Keratinocyte (primary cell): Measurements from ENCODE around the gene NDUFAF3. TPM values are rescaled to one million over a fixed set of nuclear protein-coding genes. Genes with fewer than 3 reads are reported as not detected.

Experiments
- DNase-seq: peaks from one replicate; pipeline ENCODE4 v3.0.0-alpha.2; 2011; ENCODE audit warnings: low read depth, missing footprints, low spot score
- FAIRE-seq: peaks from 2 replicates; lab custom pipeline; 2011; peaks lifted over from hg19 to GRCh38; lab: Jason Lieb, UNC
- H2AFZ ChIP-seq: 2 replicates; pipeline ENCODE4 v1.6.0; 2012; ENCODE audit warnings: low read length, control low read depth, inconsistent platforms; ENCODE audit not compliant: control insufficient read depth
- H3K27ac ChIP-seq: 2 replicates; pipeline ENCODE4 v1.5.1; 2011; ENCODE audit warnings: low read length; ENCODE audit not compliant: control insufficient read depth, insufficient read depth
- H3K27me3 ChIP-seq: 3 replicates; pipeline ENCODE4 v1.6.0; 2011; ENCODE audit warnings: low read length; ENCODE audit not compliant: control insufficient read depth, insufficient read depth; ENCODE audit errors: extremely low read depth
- H3K36me3 ChIP-seq, 2 experiments: 2 replicates in 1 of 2; 3 replicates in 1 of 2; pipeline ENCODE4 v1.5.1; 2011; ENCODE audit warnings: low read length in 2 of 2, mild to moderate bottlenecking in 1 of 2; ENCODE audit not compliant: control insufficient read depth in 2 of 2, insufficient read depth in 2 of 2; ENCODE audit errors: extremely low read depth in 1 of 2
- H3K4me1 ChIP-seq: 3 replicates; pipeline ENCODE4 v1.5.1; 2011; ENCODE audit warnings: low read length; ENCODE audit not compliant: control insufficient read depth, insufficient read depth; ENCODE audit errors: extremely low read depth
- H3K4me2 ChIP-seq: 3 replicates; pipeline ENCODE4 v1.6.0; 2011; ENCODE audit warnings: low read depth, low read length; ENCODE audit not compliant: control insufficient read depth, insufficient read depth; ENCODE audit errors: extremely low read depth
- H3K4me3 ChIP-seq, 3 experiments: fragments of 200-600 bp in 1 of 3; sonication (generic) in 1 of 3; 2 replicates in 2 of 3; 3 replicates in 1 of 3; pipeline ENCODE4 v1.5.1; 2011 to 2016; ENCODE audit warnings: low read length in 3 of 3, mild to moderate bottlenecking in 3 of 3, control low read depth in 2 of 3, inconsistent platforms in 1 of 3, low read depth in 1 of 3, mixed read lengths in 1 of 3, mixed run types in 1 of 3, moderate library complexity in 1 of 3; ENCODE audit not compliant: control insufficient read depth in 2 of 3, insufficient read depth in 2 of 3; ENCODE audit errors: extremely low read depth in 1 of 3
- H3K79me2 ChIP-seq: 2 replicates; pipeline ENCODE4 v1.6.0; 2012; ENCODE audit warnings: low read length; ENCODE audit not compliant: control insufficient read depth, insufficient read depth
- H3K9ac ChIP-seq: 3 replicates; pipeline ENCODE4 v1.6.0; 2011; ENCODE audit warnings: low read length; ENCODE audit not compliant: control insufficient read depth, insufficient read depth; ENCODE audit errors: extremely low read depth
- H3K9me1 ChIP-seq: 3 replicates; pipeline ENCODE4 v1.6.0; 2011; ENCODE audit warnings: low read length; ENCODE audit not compliant: control insufficient read depth, insufficient read depth; ENCODE audit errors: extremely low read depth
- H3K9me3 ChIP-seq: 2 replicates; pipeline ENCODE4 v1.5.1; 2012; ENCODE audit warnings: low read depth, low read length; ENCODE audit not compliant: control insufficient read depth
- H4K20me1 ChIP-seq: 3 replicates; pipeline ENCODE4 v1.6.0; 2011; ENCODE audit warnings: low read length; ENCODE audit not compliant: control insufficient read depth, insufficient read depth; ENCODE audit errors: extremely low read depth
- CTCF ChIP-seq, 3 experiments: IDR thresholded peaks in 1 of 3; conservative IDR thresholded peaks in 1 of 3; optimal IDR thresholded peaks in 1 of 3; 2 replicates in 2 of 3; 3 replicates in 1 of 3; pipeline versions ENCODE3 to v1.5.1; 2011; ENCODE audit warnings: low read length in 3 of 3, mild to moderate bottlenecking in 3 of 3, moderate library complexity in 2 of 3, control low read depth in 1 of 3, inconsistent platforms in 1 of 3; ENCODE audit not compliant: insufficient read depth in 2 of 3; ENCODE audit errors: extremely low read depth in 1 of 3
- EZH2 ChIP-seq: IDR thresholded peaks from one replicate; pipeline ENCODE4 v1.6.1; 2012; ENCODE audit warnings: inconsistent platforms, mild to moderate bottlenecking, low read length, moderate library complexity
- dilution Hi-C: fragments of 300-500 bp; cut with MboI; formaldehyde crosslinking; loops from one replicate; pipeline ENCODE4 v1.7.0; 2020; ENCODE audit warnings: low sequenced_read_pairs; ENCODE audit not compliant: extremely low pct_ligation_motif_present
- polyA plus RNA-seq, 5 experiments: library from polyadenylated mRNA; depleted of rRNA in 3 of 5; stranded (reverse) in 3 of 5; stranded (forward) in 1 of 5; unstranded in 1 of 5; fragments of >200 nt; gene quantifications; 1 replicate in 1 of 5; 2 replicates in 3 of 5; 3 replicates in 1 of 5; pipeline versions ENCODE4 v1.2.1 to v1.2.3, GENCODE V29; 2011 to 2012; ENCODE audit warnings: missing spikeins in 2 of 5, low read depth in 1 of 5, low replicate concordance in 1 of 5

The NDUFAF3 gene
- polyA plus RNA-seq, 1 donor (not counting 4 experiments of a cell fraction or from before 2014, with no cell fraction given) = 38.3 TPM

GRCh38 chr3:48996640-48997039 is 25.3 kb upstream of the NDUFAF3 start:
- Histone ChIP-seq H4K20me1 (no peaks in the 10 kb centered on the region), H2AFZ (no peak overlapping the region), H3K9ac (no peak overlapping the region), H3K4me2 (no peak overlapping the region), H3K79me2 (no peaks in the 10 kb centered on the region), H3K27ac (no peak overlapping the region), H3K9me1 (no peaks in the 10 kb centered on the region), H3K9me3 (no peaks in the 10 kb centered on the region), H3K4me1 (peaks cover 2% of the 10 kb centered on the region), H3K36me3 (no peaks in the 10 kb centered on the region), H3K4me3 (no peak overlapping the region), H3K27me3 (no peaks in the 10 kb centered on the region)
- FAIRE-seq (no peak), DNase-seq (no peak)
- dilution Hi-C loops = no loop called here
- TF ChIP-seq CTCF (optimal IDR thresholded peaks at IDR 0.05 in 1 of 3, IDR thresholded peaks at IDR 0.05 in 1 of 3, conservative IDR thresholded peaks at IDR 0.05 in 1 of 3; ENCODE audit: extremely low read depth in 1 of 3, insufficient read depth in 2 of 3, low read length in 3 of 3) = no peak
- no peak for TF ChIP-seq EZH2

DNA sequence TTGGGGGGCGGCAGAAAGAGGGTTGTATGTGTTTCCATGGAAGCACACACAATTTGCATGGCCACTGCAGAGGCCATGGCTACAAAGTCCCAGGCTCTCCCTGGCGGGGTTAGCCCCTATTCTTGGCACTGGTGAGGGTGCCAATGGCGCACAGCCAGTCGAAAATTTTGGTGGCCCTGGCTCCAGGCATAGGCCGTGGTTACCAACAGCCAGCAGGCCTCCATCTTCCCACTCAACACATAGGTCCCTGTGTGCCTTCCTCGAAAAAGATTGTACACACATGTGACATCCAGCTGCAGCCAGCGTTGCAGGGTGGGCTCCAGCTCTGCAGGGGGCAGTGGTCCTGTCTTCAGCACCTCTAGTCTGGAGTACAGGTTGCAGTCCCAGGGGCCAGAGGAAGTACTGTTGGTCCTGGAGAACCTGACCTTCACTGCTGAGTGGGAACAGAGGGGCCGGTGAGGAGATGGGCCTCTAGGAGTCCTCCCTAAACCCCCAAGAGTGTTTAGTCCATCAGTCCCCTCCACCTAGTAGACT is 24.8 kb upstream of the NDUFAF3 start:
- Histone ChIP-seq H3K4me1 (no peaks in the 10 kb centered on the region), H3K4me3 (no peak overlapping the region), H3K27ac (no peak overlapping the region), H4K20me1 (no peaks in the 10 kb centered on the region), H3K4me2 (no peak overlapping the region), H3K27me3 (no peaks in the 10 kb centered on the region), H3K79me2 (no peaks in the 10 kb centered on the region), H3K9ac (no peak overlapping the region), H3K9me1 (no peaks in the 10 kb centered on the region), H3K36me3 (no peaks in the 10 kb centered on the region), H2AFZ (no peak overlapping the region), H3K9me3 (no peaks in the 10 kb centered on the region)
- no peak for TF ChIP-seq EZH2
- no peak for TF ChIP-seq CTCF (optimal IDR thresholded peaks at IDR 0.05 in 1 of 3, IDR thresholded peaks at IDR 0.05 in 1 of 3, conservative IDR thresholded peaks at IDR 0.05 in 1 of 3; ENCODE audit: extremely low read depth in 1 of 3, insufficient read depth in 2 of 3, low read length in 3 of 3)
- dilution Hi-C loops = no loop called here
- FAIRE-seq = no peak
- DNase-seq = no peak
